ENCODE results near the gene ANK2. TPM values are rescaled to one million over a fixed set of nuclear protein-coding genes. Genes with fewer than 3 reads are reported as not detected.

The ANK2 gene
- total RNA-seq, 1 donor, result 15.1 TPM

- DNase-seq (ENCODE audit: low read depth), result no peak
- no peak overlapping the region for H3K4me3 ChIP-seq (ENCODE audit: low read depth, low read length)
- TF ChIP-seq CTCF (IDR thresholded peaks at IDR 0.05; ENCODE audit: insufficient read depth, low read depth, low read length), result no peak
These were observed 268.1 kb downstream of the ANK2 start for GRCh38 chr4:113317523-113317922.

GRCh38 chr4:113322736-113323135 lies 273.3 kb downstream of the ANK2 start:
- no peak for DNase-seq (ENCODE audit: low read depth)
- H3K4me3 ChIP-seq (ENCODE audit: low read depth, low read length), result no peak overlapping the region
- no peak for TF ChIP-seq CTCF (IDR thresholded peaks at IDR 0.05; ENCODE audit: insufficient read depth, low read depth, low read length)

GRCh38 chr4:113325876-113326615 lies 276.6 kb downstream of the ANK2 start:
- no peak for DNase-seq (ENCODE audit: low read depth)
- no peak for TF ChIP-seq CTCF (IDR thresholded peaks at IDR 0.05; ENCODE audit: insufficient read depth, low read depth, low read length)

GRCh38 chr4:113327494-113327893 lies 278.0 kb downstream of the ANK2 start:
- H3K4me3 ChIP-seq (ENCODE audit: low read depth, low read length), result no peak overlapping the region
- TF ChIP-seq CTCF (IDR thresholded peaks at IDR 0.05; ENCODE audit: insufficient read depth, low read depth, low read length), result no peak
- peak; percentile 91 for DNase-seq (ENCODE audit: low read depth)

More at GRCh38 chr4:113325876-113326615, 276.6 kb downstream of the ANK2 start:
- no peak overlapping the region for H3K4me3 ChIP-seq (ENCODE audit: low read depth, low read length)

- no peak for DNase-seq (ENCODE audit: low read depth)
- no peak overlapping the region for H3K4me3 ChIP-seq (ENCODE audit: low read depth, low read length)
- peak; percentile 56 for TF ChIP-seq CTCF (IDR thresholded peaks at IDR 0.05; ENCODE audit: insufficient read depth, low read depth, low read length)
These were observed 279.1 kb downstream of the ANK2 start for GRCh38 chr4:113328514-113328913.

GRCh38 chr4:113330200-113330599 lies 280.7 kb downstream of the ANK2 start:
- TF ChIP-seq CTCF (IDR thresholded peaks at IDR 0.05; ENCODE audit: insufficient read depth, low read depth, low read length), result no peak
- no peak for DNase-seq (ENCODE audit: low read depth)
- no peak overlapping the region for H3K4me3 ChIP-seq (ENCODE audit: low read depth, low read length)

GRCh38 chr4:113331811-113332210 lies 282.4 kb downstream of the ANK2 start:
- no peak for DNase-seq (ENCODE audit: low read depth)
- H3K4me3 ChIP-seq (ENCODE audit: low read depth, low read length), result no peak overlapping the region
- no peak for TF ChIP-seq CTCF (IDR thresholded peaks at IDR 0.05; ENCODE audit: insufficient read depth, low read depth, low read length)

Data from fibroblast of villous mesenchyme (primary cell).